T1000 (cell line): Measurements from ENCODE around the gene EVA1B.
A peak's percentile ranks its signal among the peaks of the same experiment; 100 is the strongest.

Experiments used
- DNase-seq: peaks from one replicate; lab custom pipeline; 2025; ENCODE audit warnings: mixed read lengths; lab: John Stamatoyannopoulos, UW

Gene EVA1B

DNA sequence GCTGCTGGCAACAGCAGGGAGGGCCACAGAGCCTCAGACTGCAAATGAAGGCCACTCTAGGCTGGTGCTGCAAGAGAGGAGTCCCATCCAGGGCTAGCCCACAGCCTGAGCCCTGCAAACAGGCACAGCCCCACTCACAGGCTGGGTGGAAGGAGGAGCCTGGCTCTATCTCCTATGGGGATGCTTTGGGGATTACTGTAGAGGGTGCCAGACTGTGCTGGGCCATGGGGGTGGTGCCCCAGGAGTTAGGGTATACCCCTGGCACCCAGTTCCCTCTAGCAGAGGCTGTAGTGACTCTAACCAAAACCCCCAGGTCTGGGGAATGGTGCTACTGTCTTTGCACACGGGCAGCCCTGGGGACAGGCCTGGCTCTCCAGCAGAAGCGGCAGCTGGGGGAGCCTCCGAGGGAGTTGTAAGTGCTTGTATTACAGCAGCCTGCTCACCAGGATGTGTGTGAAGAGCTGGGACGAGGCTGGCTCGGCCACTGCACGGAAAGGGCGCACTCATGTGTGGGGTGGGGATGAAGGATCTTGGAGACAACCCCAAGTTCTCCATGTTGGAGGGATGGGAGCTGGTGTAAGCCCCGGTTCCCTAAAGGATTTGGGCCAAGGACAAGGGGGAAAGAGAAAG, 23.4 kb upstream of the EVA1B start:
- DNase-seq = no peak

DNA sequence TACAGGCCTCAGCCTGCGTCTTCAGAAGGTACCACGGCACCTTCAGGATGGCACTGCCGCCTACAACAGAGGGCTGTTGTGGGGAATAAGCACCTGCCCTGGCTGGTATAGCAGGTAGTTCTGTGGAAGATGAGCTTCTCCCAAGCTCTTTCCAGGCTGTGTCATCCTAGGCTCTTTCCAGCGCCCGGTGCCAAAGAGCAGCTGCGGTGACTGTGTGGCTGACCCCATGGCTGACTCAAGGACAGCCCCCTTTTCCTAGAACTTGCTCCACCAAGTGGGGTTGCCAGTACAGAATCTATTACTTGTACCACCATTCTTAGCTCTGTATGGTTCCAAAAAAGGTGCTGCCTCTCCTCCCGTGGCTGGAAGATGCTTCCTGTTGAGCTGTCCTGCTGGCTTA, 21.9 kb upstream of the EVA1B start:
- no peak for DNase-seq

DNA sequence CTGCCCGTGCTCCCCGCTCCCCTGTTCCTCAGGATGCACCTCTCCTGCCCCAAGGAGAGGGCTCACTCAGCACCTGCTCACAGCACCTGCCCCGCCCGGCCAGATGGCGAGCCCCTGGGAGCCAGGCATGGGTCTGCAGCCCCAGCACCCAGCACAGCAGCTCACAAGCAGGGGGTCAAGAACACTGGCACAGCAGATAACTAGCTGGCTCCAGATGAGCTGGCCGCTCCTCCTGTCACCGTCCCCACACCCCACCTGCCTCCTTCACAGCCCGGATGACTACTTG, 20.9 kb upstream of the EVA1B start:
- no peak for DNase-seq

DNA sequence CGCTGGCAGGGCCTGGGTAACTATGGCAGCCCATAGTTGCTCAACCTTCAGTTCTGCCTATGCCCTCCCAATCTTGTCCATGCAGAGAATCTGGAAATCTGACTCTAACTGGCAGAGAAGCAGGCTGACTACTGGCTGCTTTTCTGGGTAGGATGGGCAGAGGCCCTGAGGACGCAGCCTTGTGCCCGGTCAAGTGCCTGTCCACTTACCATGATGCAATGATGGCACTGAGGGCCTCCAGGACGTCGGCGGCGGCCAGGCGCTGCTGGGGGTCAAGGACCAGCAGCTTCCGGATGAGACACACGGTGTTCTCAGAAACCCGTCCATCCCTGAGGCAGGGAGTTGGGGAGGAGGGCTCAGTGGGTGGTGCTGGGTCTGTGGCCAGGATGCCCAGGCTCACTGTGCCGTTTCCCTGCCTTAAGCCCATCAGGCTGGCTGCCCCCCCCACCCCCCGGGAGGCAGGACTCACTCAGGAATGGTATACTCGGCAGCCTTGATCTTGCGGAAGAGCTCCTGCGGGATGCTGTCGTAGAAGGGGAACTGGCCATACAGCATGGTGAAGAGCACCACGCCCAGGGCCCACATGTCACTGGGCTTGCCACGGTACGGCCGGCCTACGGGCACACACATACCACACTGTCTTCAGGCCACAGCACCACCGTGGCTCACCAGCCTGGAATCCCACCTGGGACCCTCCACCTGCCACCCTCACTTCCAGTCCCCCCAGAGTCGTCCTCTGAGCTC, 20.4 kb upstream of the EVA1B start:
- DNase-seq = no peak

DNA sequence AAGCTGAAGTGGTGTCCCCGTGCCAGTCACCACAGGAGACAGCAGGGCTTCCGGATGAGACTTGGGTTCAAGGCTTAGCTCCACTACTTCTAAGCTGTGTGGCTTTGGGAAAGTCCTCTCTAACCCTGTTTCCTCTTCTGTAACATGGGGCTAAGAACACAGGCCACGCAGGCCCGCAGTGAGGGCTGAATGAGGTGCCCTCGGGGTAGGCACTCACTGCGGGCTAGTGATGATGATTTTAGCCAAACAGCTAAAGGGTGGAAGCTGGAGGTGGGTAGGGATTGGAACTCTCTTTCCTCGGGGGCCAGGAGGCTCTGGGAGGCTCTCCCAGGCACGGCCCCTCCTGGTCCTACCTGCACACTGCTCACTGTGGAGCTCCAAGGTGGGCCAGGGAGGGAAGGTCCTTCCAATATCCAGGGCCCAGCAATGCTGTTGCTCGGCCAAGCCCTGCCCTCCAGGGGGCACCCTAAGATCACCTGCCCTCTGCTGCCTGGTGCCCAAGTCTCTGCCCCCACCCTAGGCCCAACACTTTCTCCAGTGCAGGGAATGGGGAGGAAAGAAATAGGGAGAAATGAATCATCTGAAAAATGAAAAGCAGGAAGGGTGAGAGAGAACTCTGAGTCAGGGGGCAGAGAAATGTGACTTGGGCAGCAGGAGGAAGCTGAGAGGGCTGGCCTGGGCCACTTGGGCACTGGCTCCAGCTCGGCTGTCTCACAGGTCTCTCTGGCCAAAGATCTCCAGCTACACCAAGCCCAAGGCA, 19.2 kb upstream of the EVA1B start:
- peak; percentile 67 for DNase-seq

DNA sequence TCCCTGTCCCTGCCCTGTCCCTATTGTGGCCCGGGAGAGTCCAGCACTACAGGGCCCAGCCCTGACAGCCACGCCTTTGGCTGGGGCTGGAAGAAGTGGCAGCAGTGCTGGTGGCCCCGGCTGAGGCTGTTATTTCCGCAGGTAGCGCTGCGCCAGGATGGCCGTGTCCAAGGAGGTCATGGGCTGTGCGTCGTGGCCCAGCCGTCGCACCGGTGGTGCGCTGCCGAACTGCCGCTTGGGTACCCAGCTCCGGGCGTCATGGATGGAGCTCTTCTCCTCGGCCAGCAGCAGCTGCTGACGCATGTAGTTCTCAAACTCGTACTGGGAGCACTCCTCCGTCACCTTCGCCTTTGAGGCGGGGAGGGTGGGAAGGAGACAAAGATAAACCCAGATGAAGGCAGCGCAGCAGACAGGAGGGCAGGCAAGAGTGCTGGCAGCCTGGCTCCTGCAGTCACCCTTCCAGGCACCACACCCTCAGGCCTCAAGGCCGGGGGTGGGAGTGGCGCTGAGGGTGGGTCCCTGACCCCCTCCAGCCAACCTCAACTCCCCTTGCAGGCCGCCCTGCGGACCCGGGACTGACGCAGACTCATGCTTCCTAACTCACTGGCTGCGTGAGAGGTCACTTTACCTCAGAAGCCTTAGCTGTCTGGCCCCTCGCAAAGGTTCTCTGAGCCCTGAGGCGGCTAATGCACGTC, 18.3 kb upstream of the EVA1B start:
- no peak for DNase-seq

DNA sequence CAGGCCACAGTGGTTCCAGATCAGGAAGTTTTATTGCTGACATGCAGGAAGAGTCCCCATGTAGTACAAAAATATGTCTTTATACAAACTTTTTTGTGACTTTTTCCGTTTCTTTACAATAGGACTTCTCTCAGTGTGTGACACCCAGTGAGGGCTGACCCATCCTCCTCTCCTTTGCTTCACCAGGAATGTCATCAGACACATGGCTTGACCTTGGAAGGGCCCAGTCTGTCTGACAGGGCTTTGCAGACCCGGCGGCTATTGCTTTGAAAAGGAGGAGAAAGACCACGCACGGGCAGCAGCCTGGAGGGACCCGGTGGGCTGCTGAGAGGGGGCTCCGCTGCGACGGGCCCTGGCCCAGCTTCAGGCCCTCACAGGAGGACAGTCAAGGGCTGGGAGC, 16.2 kb upstream of the EVA1B start:
- DNase-seq = no peak

DNA sequence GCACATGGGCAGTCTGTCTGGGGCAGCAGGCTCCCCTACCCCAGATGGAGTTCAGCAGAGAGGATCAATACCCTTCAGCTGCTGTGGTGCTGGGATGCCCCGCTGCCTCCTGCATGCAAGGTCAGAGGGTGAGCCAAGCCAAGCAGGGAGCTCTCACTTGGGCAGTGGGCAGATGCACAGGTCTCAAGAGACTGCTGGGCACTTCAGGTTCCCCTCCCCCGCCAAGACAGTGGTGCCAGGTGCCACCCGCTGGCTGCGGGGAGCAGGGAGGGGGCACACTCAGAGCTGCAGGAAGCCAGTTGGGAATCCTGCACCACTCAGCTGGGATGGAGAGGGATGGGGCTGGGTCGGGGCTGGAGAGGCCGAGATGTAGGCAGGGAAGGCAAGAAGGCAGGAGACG, 15.8 kb upstream of the EVA1B start:
- no peak for DNase-seq

DNA sequence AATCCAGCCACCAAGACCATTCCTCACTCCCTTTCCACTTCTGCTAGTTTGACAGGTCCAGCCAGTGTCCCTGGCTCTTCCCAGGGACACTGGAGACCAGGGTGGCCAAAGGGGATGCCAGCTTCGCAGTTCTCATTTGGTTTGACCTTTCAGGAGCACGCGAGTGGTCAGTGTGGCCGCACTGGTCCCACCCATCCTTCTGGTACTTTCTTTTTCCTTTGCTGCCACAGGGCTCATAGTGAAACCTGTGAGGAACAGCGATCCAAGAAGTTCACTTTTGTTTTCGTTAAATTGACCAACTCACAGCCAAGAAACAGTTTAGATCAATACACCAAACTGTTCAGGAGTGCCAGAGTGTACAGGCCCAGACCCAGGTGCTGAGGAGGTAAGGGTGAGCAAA, 14.4 kb upstream of the EVA1B start:
- no peak for DNase-seq

DNA sequence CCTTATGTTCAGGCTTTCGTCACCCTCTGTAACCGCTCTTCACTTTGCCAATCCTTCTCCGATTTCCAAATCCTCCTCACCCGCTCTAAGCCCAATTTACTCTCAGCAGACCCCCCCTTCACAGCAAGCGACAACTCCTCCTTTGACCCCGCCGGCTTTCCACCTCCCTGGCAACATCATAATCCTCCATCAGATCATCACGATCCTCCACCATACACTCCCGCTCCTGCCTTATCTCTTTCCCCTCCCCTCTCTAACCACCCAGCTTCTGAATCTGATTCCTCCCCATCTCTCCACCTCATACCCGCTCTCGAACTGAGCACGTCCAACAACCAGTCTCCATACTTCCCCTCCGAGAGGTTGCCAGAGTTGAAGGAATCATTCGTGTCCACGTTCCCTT, 7.5 kb upstream of the EVA1B start:
- no peak for DNase-seq

DNA sequence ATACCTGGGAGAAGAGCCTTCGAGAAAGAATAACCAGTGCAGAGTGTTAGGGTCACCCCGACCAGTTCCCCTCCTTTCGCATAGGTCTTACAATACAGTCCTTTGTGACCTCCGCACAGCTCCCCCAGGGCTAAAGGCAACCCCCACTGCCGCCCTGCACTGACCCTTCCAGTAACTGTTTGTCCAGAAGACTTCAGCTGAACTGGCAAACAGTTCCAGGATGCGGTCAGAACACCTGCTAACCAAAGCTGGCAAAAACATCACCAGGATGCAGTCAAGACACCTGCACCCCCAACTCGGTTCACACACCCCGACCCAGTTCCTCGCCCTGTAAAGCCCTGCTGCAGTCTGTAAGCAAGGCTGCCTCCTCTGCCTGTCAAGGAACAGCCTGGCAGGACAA, 6.4 kb upstream of the EVA1B start:
- no peak for DNase-seq

DNA sequence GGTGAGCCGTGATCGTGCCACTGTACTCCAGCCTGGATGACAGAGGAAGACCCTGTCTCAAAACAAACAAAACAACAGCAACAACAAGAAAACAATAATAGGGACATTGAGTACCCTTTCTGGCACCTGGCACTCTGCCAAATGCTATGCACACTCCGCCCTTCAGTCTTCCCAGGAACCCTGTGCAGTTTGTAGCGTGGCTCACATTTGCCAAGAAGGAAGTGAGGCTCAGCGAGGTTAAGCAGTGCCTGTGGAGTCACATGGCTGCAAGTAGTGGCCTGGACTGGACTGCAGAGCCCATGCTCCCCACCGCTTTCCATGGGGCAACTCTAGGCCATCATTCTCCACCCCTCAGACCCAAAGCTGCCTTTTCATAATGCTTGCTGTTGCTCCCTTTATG, 5.3 kb upstream of the EVA1B start:
- no peak for DNase-seq

DNA sequence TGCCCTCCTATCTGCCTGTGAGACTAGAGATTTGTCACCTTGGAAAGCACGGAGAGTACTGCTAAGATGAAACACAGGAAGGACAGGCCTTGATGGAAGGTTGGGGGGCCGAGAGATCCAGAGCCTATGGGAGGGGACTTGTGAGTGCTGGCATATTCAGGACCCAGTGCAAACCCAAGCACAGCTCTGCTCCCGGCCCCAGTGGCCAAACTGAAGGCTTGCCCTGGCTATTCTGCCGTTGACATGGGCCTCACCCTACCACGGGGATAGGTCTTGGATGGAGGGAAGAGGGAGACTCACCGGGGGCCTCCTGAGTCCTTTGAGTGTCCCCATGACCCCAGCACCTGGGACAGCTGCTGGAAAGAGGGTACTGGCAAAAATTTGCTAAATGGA, 4.6 kb upstream of the EVA1B start:
- DNase-seq = no peak

DNA sequence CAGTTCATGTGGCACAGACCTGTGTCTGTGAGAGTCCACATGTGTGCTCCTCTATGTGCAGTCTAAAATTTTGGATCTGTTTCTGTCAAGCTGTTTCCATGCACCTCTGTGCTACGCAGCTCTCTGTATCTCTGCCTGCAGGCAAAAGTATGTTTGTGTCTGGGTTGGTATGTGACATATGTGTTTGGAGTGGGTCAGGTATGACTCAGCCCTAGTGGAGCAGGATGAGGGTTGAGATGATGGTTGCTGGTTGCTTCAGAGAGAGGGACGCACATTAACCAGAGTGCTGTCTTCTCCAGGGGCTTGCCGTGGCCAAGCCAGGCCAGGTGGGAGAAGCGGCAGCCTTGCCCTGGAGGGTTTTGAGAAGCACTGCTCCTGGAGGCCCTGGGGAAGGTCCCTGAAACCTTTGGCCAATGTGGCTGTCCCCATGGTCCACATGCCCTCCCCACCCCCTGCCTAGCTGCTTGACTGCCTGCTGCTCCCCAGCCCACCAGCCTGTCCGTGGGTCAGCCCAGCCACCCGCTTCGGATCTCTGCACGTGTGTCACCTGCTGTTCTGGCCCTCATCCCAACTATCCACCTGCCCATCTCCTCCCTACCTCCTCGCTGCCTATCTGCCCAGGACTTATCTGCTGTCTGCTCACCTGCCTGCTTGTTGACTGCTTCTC, 4.1 kb upstream of the EVA1B start:
- peak; percentile 33 for DNase-seq

DNA sequence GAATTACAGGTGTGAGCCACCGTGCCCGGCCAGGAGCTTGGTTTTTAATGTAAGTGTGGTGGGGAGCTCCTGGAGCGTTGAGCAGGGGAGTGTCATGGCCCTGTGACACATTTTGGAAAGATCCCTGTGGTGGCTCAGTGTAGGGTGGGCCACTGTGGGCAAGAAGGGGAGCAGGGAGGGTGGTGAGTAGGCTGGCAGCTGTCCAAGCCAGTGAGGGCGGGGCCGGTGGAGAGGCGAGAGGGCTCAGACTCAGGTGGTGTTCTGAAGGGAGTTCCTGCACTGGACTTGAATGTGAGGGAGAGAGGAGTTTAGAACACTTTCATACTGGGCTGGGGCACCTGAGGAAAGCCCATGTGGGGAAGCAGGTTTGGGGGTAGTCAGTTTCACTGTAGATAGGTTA, 3.1 kb upstream of the EVA1B start:
- DNase-seq = no peak

DNA sequence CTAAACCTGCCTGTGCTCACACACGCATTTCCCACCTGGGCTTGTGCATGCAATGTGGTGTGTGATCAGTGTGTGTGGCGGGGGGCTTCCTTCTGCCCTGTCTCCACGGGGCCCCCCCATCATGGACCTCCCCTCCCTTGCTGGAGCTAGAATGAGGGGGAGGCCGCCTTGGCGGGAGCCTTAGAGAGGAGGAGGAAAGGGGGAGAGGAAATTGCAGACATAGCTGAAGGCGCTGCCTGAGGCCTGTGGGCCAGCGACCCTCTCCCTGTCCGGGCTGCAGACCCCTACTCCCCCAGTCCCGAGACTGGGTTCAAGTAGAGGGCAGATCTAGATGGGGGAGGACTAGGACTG, 883 bp upstream of the EVA1B start:
- no peak for DNase-seq

DNA sequence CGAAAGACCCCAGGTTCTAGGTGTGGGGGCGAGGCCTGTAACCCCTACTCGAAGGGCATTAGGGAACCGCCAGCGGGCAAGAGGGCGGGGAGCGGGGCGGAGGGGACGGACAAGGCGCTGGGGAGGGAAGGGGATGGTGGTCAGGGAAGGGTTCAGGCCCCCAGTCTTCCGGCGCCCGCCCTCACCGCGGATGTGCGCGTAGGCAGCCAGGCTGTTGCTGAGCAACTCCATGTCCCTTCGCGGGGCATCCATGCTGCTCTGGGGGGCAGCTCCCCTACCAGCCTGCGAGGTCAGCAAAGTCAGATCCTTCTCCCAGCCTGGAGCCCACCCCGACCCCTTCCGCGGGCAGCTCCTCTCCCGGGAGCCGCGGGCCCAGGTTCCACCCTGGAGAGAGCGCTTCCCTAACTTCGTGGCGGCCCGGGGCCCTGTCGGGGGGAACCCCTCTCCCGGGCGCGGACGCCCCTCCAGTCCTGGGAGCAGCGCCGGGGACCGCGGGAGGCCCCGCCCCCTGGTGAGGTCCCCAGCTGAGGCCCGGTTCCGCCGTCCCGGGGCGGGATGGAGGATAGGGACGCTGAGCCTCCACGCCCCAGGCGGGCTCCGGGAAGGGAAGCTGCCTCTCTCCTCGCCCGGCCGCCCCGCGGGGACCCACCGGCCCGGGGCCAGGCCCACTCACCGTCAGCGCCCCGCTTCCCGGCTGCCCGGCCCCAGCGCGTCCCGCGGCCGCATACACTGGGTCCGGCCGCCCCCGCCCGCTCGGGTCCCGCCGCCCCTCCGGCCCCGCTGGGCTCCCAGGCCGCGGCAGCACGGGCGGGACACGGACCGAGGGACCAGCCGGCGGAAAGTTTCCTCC, 434 bp downstream of the EVA1B start:
- DNase-seq = peak; percentile 52

DNA sequence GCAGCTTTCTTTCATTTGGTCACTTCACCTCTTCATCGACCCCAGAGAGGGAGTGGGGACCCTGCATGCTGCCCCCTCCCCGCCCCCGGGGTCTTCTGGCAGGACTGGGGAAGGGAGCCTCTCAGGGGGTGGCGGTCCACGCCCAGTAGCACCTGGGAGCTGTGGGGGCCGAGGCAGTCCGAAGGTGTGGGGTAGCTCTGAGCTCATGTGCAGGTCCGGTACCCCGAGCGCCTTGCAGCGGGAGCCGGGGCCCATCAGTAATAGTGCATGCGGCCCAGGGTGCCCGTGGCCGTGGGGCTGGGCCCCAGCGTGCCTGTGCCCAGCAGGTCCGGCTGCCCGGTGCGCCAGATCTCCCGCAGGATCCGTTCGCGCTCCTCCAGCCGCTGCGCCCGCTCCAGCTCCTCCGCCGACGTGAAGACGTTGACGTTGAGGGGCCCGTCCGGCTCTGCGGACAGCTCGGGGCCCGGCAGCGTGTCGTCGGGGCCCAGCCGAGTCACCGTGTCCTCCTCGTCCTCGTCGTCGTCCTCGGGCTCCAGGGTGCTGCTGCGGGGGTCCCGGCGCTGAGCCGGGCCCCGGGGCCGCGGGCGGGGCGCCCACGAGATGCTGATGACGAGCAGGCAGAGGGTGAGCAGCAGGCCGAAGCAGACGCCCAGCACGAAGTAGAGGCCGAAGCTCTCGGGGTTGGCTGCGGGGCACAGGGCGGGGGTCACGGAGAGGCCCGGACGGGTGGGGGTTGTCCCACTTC, 1.2 kb downstream of the EVA1B start:
- DNase-seq = no peak

DNA sequence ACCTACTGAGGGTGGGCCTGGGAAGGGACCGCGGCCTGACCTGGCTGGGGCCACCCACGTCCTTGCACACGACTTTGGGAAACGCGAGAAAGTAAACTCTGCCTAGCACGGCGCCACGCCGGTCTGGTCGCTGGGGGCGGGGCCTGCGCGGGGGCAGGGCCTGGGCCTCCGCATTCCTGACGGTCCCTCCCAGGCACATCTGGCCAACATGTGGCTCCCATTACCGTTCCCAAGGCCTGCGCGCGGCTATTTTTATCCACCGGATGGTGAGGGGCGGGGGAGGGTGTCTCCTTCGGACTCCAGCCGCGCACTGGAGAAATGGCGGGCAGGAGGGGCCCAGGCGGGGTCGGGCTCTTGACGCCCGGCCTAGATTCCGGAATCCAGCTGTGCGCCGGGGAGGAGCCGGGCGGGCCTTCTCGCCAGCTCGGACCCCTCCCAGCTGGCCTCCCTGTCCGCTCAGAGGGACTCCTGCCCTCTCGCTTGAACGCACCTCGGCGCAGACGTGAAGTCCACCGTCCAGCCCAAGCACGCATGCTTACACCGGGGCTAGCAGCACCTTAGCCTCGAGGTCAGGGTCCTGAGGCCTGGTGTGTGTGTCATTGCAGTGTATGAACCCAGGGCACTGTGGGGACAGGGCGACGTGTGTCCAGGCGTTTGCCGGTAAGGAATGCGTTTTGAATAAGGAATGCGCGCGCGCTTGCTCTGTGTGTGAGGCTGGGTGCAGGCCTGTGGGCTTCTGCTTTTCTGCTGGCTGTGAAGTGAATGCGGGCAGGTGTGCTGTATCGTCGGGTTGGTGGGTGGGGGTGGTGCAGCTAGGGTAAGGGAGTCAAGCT, 2.1 kb downstream of the EVA1B start:
- no peak for DNase-seq

DNA sequence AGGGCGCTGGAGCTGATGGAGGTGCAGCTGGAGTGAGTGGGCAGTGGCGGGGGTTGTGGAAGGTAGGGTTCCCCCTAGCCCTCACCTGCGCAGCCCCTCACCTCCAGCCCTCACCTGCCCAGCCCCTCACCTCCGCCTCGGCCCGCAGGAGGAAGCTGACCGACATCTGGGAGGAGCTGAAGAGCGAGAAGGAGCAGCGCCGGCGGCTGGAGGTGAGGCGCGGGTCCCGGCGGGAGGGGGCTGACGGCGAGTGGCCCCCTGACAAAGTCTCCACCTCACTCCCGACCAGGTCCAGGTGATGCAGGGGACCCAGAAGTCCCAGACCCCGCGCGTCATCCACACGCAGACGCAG, 2.7 kb downstream of the EVA1B start:
- DNase-seq = no peak
